Heart right ventricle (tissue), 16 donors: ENCODE measurements around the gene MTRF1L. TPM values are rescaled to one million over a fixed set of nuclear protein-coding genes. Genes with fewer than 3 reads are reported as not detected.

Experiments
- ATAC-seq, 8 donors: fragments of 200-7000 bp; cut with Tn5 transposase; one replicate each; pipeline ENCODE4 v1.9.1; 2020; ENCODE audit warnings: mild to moderate bottlenecking in 8 of 8, moderate library complexity in 8 of 8, moderate number of reproducible peaks in 1 of 8
- DNase-seq, 2 donors: peaks; one replicate each; pipeline ENCODE4 v3.0.0-alpha.2; 2020
- H3K27ac ChIP-seq, 10 donors: fragments of 200-600 bp; sonication (generic) in 2 of 10; one replicate each; pipeline versions ENCODE4 v1.5.0 to v1.8.0; 2020 to 2022; ENCODE audit warnings: mild to moderate bottlenecking in 3 of 10
- H3K27me3 ChIP-seq, 7 donors: fragments of 200-600 bp; one replicate each; pipeline ENCODE4 v1.8.0; 2021 to 2022; ENCODE audit warnings: mild to moderate bottlenecking in 2 of 7
- H3K36me3 ChIP-seq, 9 donors: fragments of 200-600 bp; sonication (generic) in 1 of 9; one replicate each; pipeline versions ENCODE4 v1.5.0 to v1.8.0; 2020 to 2022; ENCODE audit warnings: mild to moderate bottlenecking in 2 of 9
- H3K4me1 ChIP-seq, 9 donors: fragments of 200-600 bp; sonication (generic) in 1 of 9; one replicate each; pipeline versions ENCODE4 v1.5.0 to v1.8.0; 2020 to 2022; ENCODE audit warnings: mild to moderate bottlenecking in 4 of 9
- H3K4me3 ChIP-seq, 10 donors: fragments of 200-600 bp; sonication (generic) in 2 of 10; one replicate each; pipeline versions ENCODE4 v1.5.0 to v1.8.0; 2020 to 2022; ENCODE audit warnings: mild to moderate bottlenecking in 7 of 10, moderate library complexity in 2 of 10
- H3K9me3 ChIP-seq, 11 donors: fragments of 200-600 bp in 10 of 11; sonication (generic) in 2 of 11; one replicate each; pipeline versions ENCODE4 v1.5.0 to v1.8.0; 2013 to 2022; ENCODE audit warnings: mild to moderate bottlenecking in 2 of 11, control low read depth in 1 of 11, moderate library complexity in 1 of 11
- CTCF ChIP-seq, 9 donors: fragments of 200-600 bp; sonication (generic) in 2 of 9; IDR thresholded peaks; one replicate each; pipeline versions ENCODE4 v1.5.0 to v1.8.0; 2021 to 2022; ENCODE audit warnings: antibody characterized with exemption in 9 of 9, mild to moderate bottlenecking in 5 of 9, moderate library complexity in 1 of 9
- WGBS, 2 donors: extraction: QIAGEN DNeasy Blood & Tissue Kit; methylation state at CpG; one replicate each; pipeline ENCODE4 v1.1.7; 2013; ENCODE audit warnings: inconsistent platforms in 1 of 2; 5-methylcytosine and 5-hydroxymethylcytosine counted together
- intact Hi-C, 10 donors: fragments of 100-400 bp; cut with DNase I; formaldehyde crosslinking; loops; one replicate each; pipeline versions ENCODE4 v1.11.1 to v1.14.2; 2022
- polyA plus RNA-seq, 2 donors: library from polyadenylated mRNA; stranded (reverse); fragments of 200-250 nt; gene quantifications; one replicate each; pipeline ENCODE4 v1.2.3, GENCODE V29; 2013
- total RNA-seq, 10 donors: library from RNA; stranded (reverse); fragmentation: NEBNext Ultra II Directional in 3 of 10; extraction: Animal tissue kit (Norgen Biotek cat#: 25700) in 3 of 10; gene quantifications; one replicate each; pipeline versions ENCODE4 v1.2.1 to v1.2.4, GENCODE V29; 2021 to 2023
- donor health status: Arrhythmogenic right ventricular cardiomyopathy.
- donor health status: ischemic (EF 13 %, LVEDD 7.1; RV severe dilation, severe dysfunction).
- donor health status: healthy with polysubstance abuse.
- donor health status: DM: no; HTN: yes; CAD: no.
- donor health status: DM: no; HTN: no; CAD: no.
- donor health status: ischemic (EF 25% LVEDD 6.9; RV normal size, moderate dysfunction).
- donor health status: ischemic (EF 25% LVEDD 5.7; RV mildly dilated, moderate dysfunction).
- donor health status: healthy.
- donor health status: DM: yes; HTN: yes; CAD: no.
- donor health status: Ischemic cardiomyopathy.
- donor health status: ischemic (EF 35%, LVEDD 5.7; RV mildly dilated, moderate dysfunction).
- donor health status: nonischemic (EF 11% LVEDD 7.7; RV severe dilation, severe dysfunction).
- donor health status: DM: yes; HTN: yes; CAD: no.
- donor health status: PGD.
- donor health status: ischemic (EF 29% LVEDD 5.4; RV normal size, mild dysfunction).
- donor health status: nonischemic (EF 23%, LVEDD 6.1; RV moderate dilation, normal function).

The MTRF1L gene
- total and polyA plus RNA-seq, 12 donors, result 13.5 to 44.4 (median 26.1) TPM

DNA sequence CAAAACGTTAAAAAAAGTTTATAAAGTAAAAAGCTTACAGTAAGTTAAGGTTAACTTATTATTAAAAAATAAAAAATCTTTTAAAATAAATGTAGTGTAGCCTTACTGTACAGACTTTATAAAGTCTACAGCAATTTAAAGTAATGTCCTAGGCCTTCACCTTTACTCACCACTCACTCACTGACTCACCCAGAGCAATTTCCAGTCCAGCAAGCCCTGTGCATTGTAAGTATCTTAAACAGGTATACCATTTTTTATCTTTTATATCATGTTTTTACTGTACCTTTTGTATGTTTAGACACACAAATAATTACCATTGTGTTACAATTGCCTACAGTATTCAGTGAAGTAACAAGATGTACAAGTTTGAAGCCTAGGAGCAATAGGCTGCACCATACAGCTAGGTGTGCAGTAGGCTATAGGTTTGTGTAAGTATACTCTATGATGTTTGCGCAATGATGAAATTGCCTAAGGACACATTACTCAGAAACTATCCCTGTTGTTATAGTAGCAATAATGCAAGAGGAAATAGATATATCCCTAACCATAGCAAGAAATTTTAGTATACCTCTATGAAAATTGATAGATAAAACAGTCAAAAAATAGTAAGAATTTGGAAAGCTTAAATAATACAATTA lies 59.1 kb downstream of the MTRF1L start:
- WGBS, 2 donors, result 84 to 92% methylated on average over 2 of the region's 2 CpGs
- no peaks in the 10 kb centered on the region for H3K36me3 ChIP-seq
- TF ChIP-seq CTCF (IDR thresholded peaks at IDR 0.05), result no peak
- no peak overlapping the region for H3K27ac ChIP-seq
- H3K9me3 ChIP-seq, result no peaks in the 10 kb centered on the region
- ATAC-seq (no peak), DNase-seq (no peak)
- H3K4me3 ChIP-seq, result no peak overlapping the region
- intact Hi-C loops, result loop anchor here in 1 of 10 donors (10.0 kb wide), 1 partner anchor 81 kb away; no protein-coding TSS in a partner anchor
- peaks cover 0 to 13% (median 0%) of the 10 kb centered on the region in 9 donors for H3K4me1 ChIP-seq
- peaks cover 0 to 3% (median 0%) of the 10 kb centered on the region in 7 donors for H3K27me3 ChIP-seq

DNA sequence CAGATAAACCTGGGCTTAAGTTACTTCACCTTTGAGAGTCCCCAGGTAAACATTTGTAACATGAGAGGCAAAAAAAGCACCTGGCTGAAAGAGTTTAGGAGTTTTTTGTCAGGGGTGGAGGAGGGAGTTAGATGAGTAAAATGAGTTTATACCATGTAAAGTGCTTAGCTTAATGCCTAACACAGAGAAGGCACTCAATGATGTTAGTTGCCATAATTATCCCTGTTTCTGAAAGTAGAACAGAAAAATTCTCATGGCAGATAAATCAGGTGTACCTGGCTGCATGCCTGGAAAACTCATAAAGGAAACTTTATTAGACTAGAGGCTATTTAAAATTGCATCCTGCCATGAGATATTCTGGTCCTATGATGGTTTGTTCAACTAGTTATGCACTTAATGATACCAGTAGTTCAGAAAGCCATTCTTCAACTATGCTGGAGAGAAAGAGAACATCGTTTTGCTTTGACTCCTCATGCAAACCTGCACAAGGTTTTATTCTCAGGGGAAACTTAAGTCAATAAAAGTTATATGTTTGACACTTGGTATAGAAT lies 60.1 kb downstream of the MTRF1L start:
- 51 to 59% methylated on average over 1 of the region's 1 CpG for WGBS, 2 donors
- H3K9me3 ChIP-seq, result no peaks in the 10 kb centered on the region
- peaks cover 0 to 5% (median 0%) of the 10 kb centered on the region in 9 donors for H3K4me1 ChIP-seq
- H3K4me3 ChIP-seq, result no peak overlapping the region
- H3K36me3 ChIP-seq, result no peaks in the 10 kb centered on the region
- H3K27ac ChIP-seq, result peak overlapping the region in 3 of 10 donors; percentile 7 to 49 (median 22)
- DNase-seq (peak in 1 of 2 donors; percentile 25), ATAC-seq (peak in 4 of 8 donors; percentile 53 to 89 (median 67))
- H3K27me3 ChIP-seq, result peaks cover 0 to 6% (median 0%) of the 10 kb centered on the region in 7 donors
- no peak for TF ChIP-seq CTCF (IDR thresholded peaks at IDR 0.05)
- intact Hi-C loops, result loop anchor here in 1 of 10 donors (10.0 kb wide), 1 partner anchor 82 kb away; no protein-coding TSS in a partner anchor

- TF ChIP-seq CTCF (IDR thresholded peaks at IDR 0.05), result no peak
- no peaks in the 10 kb centered on the region for H3K9me3 ChIP-seq
- DNase-seq (no peak), ATAC-seq (no peak)
- peaks cover 0 to 9% (median 0%) of the 10 kb centered on the region in 7 donors for H3K27me3 ChIP-seq
- H3K4me3 ChIP-seq, result no peak overlapping the region
- no peaks in the 10 kb centered on the region for H3K36me3 ChIP-seq
- intact Hi-C loops, result loop anchor here in 1 of 10 donors (10.0 kb wide), 1 partner anchor 83 kb away; no protein-coding TSS in a partner anchor
- H3K27ac ChIP-seq, result peak overlapping the region in 3 of 10 donors; percentile 7 to 40 (median 28)
- H3K4me1 ChIP-seq, result peaks cover 0 to 5% (median 0%) of the 10 kb centered on the region in 9 donors
Observed at GRCh38 chr6:152941746-152942145, 60.8 kb downstream of the MTRF1L start.

Other genes starting within 250 kb of the MTRF1L start
- gene FBXO5, start 19.7 kb downstream of the MTRF1L start, total RNA-seq, result 1 to 10 TPM in 9 of 10 donors, under 1 TPM in 1; 0.87 to 4.2 (median 1.6) TPM
- 1 to 10 TPM in 1 of 2 donors, under 1 TPM in 1; 0.80 to 1.2 TPM for gene FBXO5, start 19.7 kb downstream of the MTRF1L start, polyA plus RNA-seq
- gene RGS17, start 128.6 kb upstream of the MTRF1L start, total RNA-seq, result under 1 TPM in 9 of 10 donors, not detected in 1; 0.04 to 0.41 (median 0.21) TPM
- gene RGS17, start 128.6 kb upstream of the MTRF1L start, polyA plus RNA-seq, result under 1 TPM; 0.07 to 0.12 TPM